ENCODE data around the gene EIF2B2. TPM values are rescaled to one million over a fixed set of nuclear protein-coding genes. Genes with fewer than 3 reads are reported as not detected.

Gene EIF2B2
- 34.1 and 38.1 TPM in 2 replicates for total RNA-seq

GRCh38 chr14:75002392-75003249 lies at the start of gene EIF2B2:
Gene EIF2B2 (plus strand): TSS chr14:75002921. CDS start chr14:75002991, 70 bp downstream.

GRCh38 chr14:74955229-74956026 lies 47.3 kb upstream of the EIF2B2 start, which contains the start of gene PGF:
Gene PGF (minus strand): TSS chr14:74955597. CDS start chr14:74955242, 355 bp downstream.

DNA sequence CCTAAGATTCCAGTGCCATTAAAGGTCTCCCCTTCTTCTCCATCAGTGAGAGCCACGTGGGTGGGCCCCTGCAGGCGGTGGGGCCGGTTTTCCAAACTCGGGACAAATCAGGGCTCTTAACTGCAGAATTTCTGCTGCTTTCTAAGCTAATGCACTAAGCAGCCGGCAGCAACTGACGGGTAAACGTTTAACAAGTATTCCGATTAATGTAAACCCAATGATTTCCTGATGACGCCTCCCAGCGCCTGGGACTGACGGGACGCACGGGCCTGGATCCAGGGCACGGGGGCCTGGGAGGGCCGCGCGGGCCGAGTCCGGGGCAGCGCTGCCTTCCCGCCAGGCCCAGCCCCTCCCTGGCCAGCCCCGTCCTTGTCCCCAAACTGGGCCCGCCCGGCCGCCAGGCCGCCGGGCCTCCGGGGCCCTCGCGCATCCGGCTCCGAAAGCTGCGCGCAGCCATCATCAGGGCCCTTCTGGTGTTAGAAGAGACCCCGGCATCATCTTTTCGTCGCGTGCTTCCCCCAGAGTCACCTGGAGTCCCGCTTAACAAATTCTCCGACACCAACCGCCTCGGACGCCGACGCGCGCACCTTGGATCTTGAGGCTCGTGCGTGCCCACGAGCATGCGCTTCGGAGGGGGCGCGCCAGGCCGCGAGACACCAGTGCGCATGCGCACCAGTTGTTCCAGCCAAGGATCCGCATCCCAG lies 48.3 kb downstream of the EIF2B2 start, which contains the start of gene MLH3:
Gene MLH3, minus strand, starts transcription at position 616 of the 704 bp plus-strand sequence. CDS start 1,812 bp downstream, outside the sequence.

Other genes with a start within 250 kb of the EIF2B2 start
- gene YLPM1, start 239.6 kb upstream of the EIF2B2 start, total RNA-seq: 30.3 and 30.9 TPM in 2 replicates
- not detected in 2 replicates for gene PROX2, start 126.8 kb upstream of the EIF2B2 start, total RNA-seq
- 53.6 and 89.1 TPM in 2 replicates for gene DLST, start 121.0 kb upstream of the EIF2B2 start, total RNA-seq
- gene RPS6KL1, start 79.7 kb upstream of the EIF2B2 start, total RNA-seq: 4.4 TPM in 1 of 2 replicates, not detected in the other
- 24.0 and 30.8 TPM in 2 replicates for gene PGF, start 47.3 kb upstream of the EIF2B2 start, total RNA-seq
- gene MLH3, start 48.5 kb downstream of the EIF2B2 start, total RNA-seq: 15.9 and 17.1 TPM in 2 replicates
- gene ACYP1, start 61.1 kb downstream of the EIF2B2 start, total RNA-seq: 4.2 and 4.9 TPM in 2 replicates
- gene ZC2HC1C, start 66.7 kb downstream of the EIF2B2 start, total RNA-seq: 0.24 TPM in 1 of 2 replicates, not detected in the other
- 60.8 and 70.0 TPM in 2 replicates for gene NEK9, start 124.1 kb downstream of the EIF2B2 start, total RNA-seq
- 370 and 413 TPM in 2 replicates for gene TMED10, start 173.7 kb downstream of the EIF2B2 start, total RNA-seq